Esophagus muscularis mucosa (tissue), 4 donors: ENCODE data around the gene GRID1. TPM values are rescaled to one million over a fixed set of nuclear protein-coding genes. Genes with fewer than 3 reads are reported as not detected.

Experiments used
- DNase-seq: peaks from one replicate; pipeline ENCODE4 v3.0.0-alpha.2; 2017; ENCODE audit errors: extremely low spot score
- H3K27ac ChIP-seq, 4 donors: fragments of 200-600 bp; sonication (generic); replicated peaks in 1 of 4; 1 replicate in 3 of 4; 2 replicates in 1 of 4; pipeline ENCODE4 v1.5.1; 2016 to 2019; ENCODE audit warnings: mild to moderate bottlenecking in 1 of 4
- H3K27me3 ChIP-seq, 4 donors: fragments of 200-600 bp; sonication (generic); one replicate each; pipeline versions ENCODE4 v1.5.1 to v1.6.0; 2016 to 2019
- H3K36me3 ChIP-seq, 4 donors: fragments of 200-600 bp; sonication (generic); one replicate each; pipeline ENCODE4 v1.5.1; 2016 to 2019
- H3K4me1 ChIP-seq, 4 donors: fragments of 200-600 bp; sonication (generic); one replicate each; pipeline ENCODE4 v1.5.1; 2016 to 2019
- H3K4me3 ChIP-seq, 4 donors: fragments of 200-600 bp; sonication (generic); 1 replicate in 2 of 4; 2 replicates in 2 of 4; pipeline ENCODE4 v1.5.1; 2016 to 2019; ENCODE audit warnings: mild to moderate bottlenecking in 4 of 4, moderate library complexity in 1 of 4
- H3K9me3 ChIP-seq, 4 donors: fragments of 200-600 bp; sonication (generic); 1 replicate in 3 of 4; 2 replicates in 1 of 4; pipeline ENCODE4 v1.5.1; 2016 to 2019
- CTCF ChIP-seq, 3 experiments: fragments of 200-600 bp in 2 of 3; fragments of 450-650 bp in 1 of 3; sonication (generic) in 2 of 3; IDR thresholded peaks; one replicate each; pipeline ENCODE4 v1.5.1; 2017 to 2019; ENCODE audit warnings: antibody characterized with exemption in 3 of 3, mild to moderate bottlenecking in 2 of 3, moderate library complexity in 1 of 3
- EP300 ChIP-seq: sonication (generic); formaldehyde crosslinking; IDR thresholded peaks from one replicate; pipeline ENCODE4 v1.6.1; 2017; ENCODE audit warnings: antibody characterized with exemption
- POLR2A ChIP-seq: fragments of 450-650 bp; IDR thresholded peaks from one replicate; pipeline ENCODE4 v1.6.1; 2017; ENCODE audit warnings: antibody characterized with exemption, moderate library complexity, mild to moderate bottlenecking, low read depth
- POLR2AphosphoS5 ChIP-seq, 2 donors: sonication (generic); formaldehyde crosslinking; IDR thresholded peaks; one replicate each; pipeline ENCODE4 v1.6.1; 2017; ENCODE audit warnings: antibody characterized with exemption in 2 of 2
- WGBS: methylation state at CpG from one replicate; pipeline ENCODE4 v1.1.5; 2018; 5-methylcytosine and 5-hydroxymethylcytosine counted together
- intact Hi-C: fragments of 100-400 bp; cut with DNase I; formaldehyde crosslinking; loops from one replicate; pipeline ENCODE4 v1.15.1; 2023
- total RNA-seq, 4 donors: library from RNA; depleted of rRNA; stranded (reverse); fragments of >200 nt; gene quantifications; one replicate each; pipeline versions ENCODE4 v1.1.0 to v1.2.1, GENCODE V29; 2016

GRID1 gene
- total RNA-seq, 4 donors from 2014 or later = under 0.01 to 1.3 (median 1.1) TPM

DNA sequence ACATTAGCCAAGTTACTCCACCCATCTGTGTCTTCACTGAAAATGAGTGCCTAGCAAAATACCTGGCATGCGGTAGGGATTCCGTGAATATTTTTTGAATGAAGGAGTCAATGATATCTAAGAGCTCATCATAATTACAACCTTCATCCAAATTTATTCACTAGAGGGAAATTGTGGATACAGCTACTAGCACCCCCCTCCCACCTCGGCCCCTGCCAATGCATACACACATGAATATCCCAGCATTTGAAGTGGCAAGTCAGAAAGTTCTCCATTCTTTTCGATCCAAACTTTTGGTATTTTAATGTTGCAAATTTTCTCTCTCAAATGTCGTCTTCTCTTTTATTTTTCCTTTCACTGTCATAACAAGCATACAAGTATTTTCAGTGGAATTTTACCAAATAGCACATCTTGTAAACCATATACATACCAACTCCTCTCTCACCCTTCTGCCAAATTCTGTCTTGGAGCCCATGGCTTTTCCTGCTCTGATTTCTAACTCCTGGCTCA lies 164.3 kb downstream of the GRID1 start:
- Histone ChIP-seq H3K36me3 (no peaks in the 10 kb centered on the region), H3K9me3 (no peaks in the 10 kb centered on the region), H3K4me1 (no peaks in the 10 kb centered on the region), H3K4me3 (no peak overlapping the region), H3K27me3 (no peaks in the 10 kb centered on the region), H3K27ac (no peak overlapping the region)
- 95% methylated on average over 5 of the region's 5 CpGs for WGBS
- intact Hi-C loops = no loop called here
- TF ChIP-seq EP300 = no peak
- no peak for TF ChIP-seq POLR2AphosphoS5 (IDR thresholded peaks at IDR 0.05)
- no peak for DNase-seq

DNA sequence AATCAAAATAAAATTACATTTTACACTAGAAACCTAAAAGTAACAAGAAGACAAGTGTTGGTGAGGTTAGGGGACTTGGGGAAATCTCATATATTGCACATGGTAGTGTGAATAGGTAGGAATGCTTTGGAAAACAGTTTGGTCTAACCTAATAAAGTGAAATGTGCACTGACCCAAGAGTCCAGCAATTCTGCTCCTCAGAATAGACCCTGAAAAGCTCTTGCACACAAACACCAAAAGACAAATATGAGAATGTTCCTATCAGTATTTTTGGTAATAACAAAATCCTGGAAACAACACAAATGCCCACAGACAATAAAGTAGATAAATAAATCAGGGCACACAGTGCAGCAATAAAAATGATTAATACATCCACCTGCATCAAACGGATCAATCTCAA lies 165.7 kb downstream of the GRID1 start:
- Histone ChIP-seq H3K36me3 (no peaks in the 10 kb centered on the region), H3K27ac (no peak overlapping the region), H3K4me3 (no peak overlapping the region), H3K27me3 (no peaks in the 10 kb centered on the region), H3K9me3 (no peaks in the 10 kb centered on the region), H3K4me1 (no peaks in the 10 kb centered on the region)
- WGBS = 82% methylated on average over 1 of the region's 1 CpG
- DNase-seq = no peak
- no peak for TF ChIP-seq POLR2AphosphoS5 (IDR thresholded peaks at IDR 0.05)
- no peak for TF ChIP-seq CTCF (IDR thresholded peaks at IDR 0.05)
- TF ChIP-seq EP300 = no peak
- TF ChIP-seq POLR2A = no peak
- intact Hi-C loops = no loop called here

GRCh38 chr10:86200269-86200668 lies 166.3 kb downstream of the GRID1 start:
- Histone ChIP-seq H3K27ac (no peak overlapping the region), H3K36me3 (no peaks in the 10 kb centered on the region), H3K4me3 (no peak overlapping the region), H3K9me3 (no peaks in the 10 kb centered on the region), H3K4me1 (no peaks in the 10 kb centered on the region), H3K27me3 (no peaks in the 10 kb centered on the region)
- WGBS = 87% methylated on average over 1 of the region's 1 CpG
- TF ChIP-seq EP300 (no peak), POLR2AphosphoS5 (IDR thresholded peaks at IDR 0.05) (no peak), POLR2A (no peak), CTCF (IDR thresholded peaks at IDR 0.05) (no peak)
- intact Hi-C loops = no loop called here
- DNase-seq = no peak

GRCh38 chr10:86199041-86199440 lies 167.6 kb downstream of the GRID1 start:
- no peak for TF ChIP-seq POLR2AphosphoS5 (IDR thresholded peaks at IDR 0.05)
- TF ChIP-seq POLR2A = no peak
- TF ChIP-seq CTCF (IDR thresholded peaks at IDR 0.05) = no peak
- TF ChIP-seq EP300 = no peak
- Histone ChIP-seq H3K27ac (no peak overlapping the region), H3K9me3 (no peaks in the 10 kb centered on the region), H3K4me1 (no peaks in the 10 kb centered on the region), H3K36me3 (no peaks in the 10 kb centered on the region), H3K4me3 (no peak overlapping the region), H3K27me3 (no peaks in the 10 kb centered on the region)
- 0% methylated on average over 1 of the region's 1 CpG for WGBS
- DNase-seq = no peak
- intact Hi-C loops = no loop called here

DNA sequence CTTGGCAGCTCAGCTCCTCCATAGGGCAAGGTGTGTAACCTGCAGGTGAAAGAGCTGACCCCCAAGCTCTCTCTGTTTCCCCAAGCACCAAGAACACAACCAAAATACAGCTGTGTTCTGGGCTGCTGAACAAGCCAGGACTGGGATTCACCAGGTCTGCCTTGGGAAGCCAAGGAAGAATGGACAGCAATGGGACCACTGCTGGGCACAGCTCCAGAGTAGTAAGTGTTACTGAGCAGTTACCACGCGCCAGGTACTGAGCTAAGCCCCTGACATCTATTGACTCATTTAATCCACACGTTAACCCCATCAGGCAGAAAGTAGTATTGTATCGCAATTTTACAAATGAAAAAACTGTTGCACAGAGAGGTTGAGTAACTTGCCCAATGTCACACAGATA lies 168.3 kb downstream of the GRID1 start:
- WGBS = 87% methylated on average over 4 of the region's 4 CpGs
- intact Hi-C loops = no loop called here
- no peak overlapping the region for H3K4me3 ChIP-seq
- no peak for DNase-seq
- TF ChIP-seq POLR2AphosphoS5 (IDR thresholded peaks at IDR 0.05) (no peak), CTCF (IDR thresholded peaks at IDR 0.05) (no peak), POLR2A (no peak), EP300 (no peak)
- H3K27ac ChIP-seq = no peak overlapping the region
- H3K27me3 ChIP-seq = no peaks in the 10 kb centered on the region
- no peaks in the 10 kb centered on the region for H3K4me1 ChIP-seq
- no peaks in the 10 kb centered on the region for H3K36me3 ChIP-seq
- H3K9me3 ChIP-seq = no peaks in the 10 kb centered on the region
